Measurements from ENCODE around the gene LAMA5. TPM values are rescaled to one million over a fixed set of nuclear protein-coding genes. Genes with fewer than 3 reads are reported as not detected.

Gene LAMA5
- total RNA-seq, 1 donor from 2014 or later: 12.1 TPM

DNA sequence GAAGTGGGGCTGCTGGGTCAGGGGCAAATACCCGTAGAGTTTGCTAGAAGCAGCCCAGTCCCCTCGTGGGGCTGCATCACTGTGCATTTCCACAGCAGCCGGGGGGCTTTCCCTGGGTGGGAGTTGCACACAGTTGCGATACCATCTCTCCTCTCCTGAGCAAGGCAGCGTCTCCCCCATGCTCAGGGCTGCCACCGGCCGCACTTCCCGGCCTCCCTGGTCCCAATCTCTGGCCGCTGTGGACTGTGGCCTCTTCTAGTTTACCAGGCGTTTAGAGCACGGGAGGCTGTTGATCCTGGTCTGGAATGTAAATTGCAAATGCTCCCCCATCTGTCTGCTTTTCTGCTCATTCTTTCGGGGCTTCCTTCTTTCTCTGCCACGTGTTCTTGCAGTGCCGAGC is 97.7 kb downstream of the LAMA5 start:
- TF ChIP-seq EZH2 (IDR thresholded peaks at IDR 0.05): no peak
- no peak for TF ChIP-seq EZH2phosphoT487 (IDR thresholded peaks at IDR 0.05)
- TF ChIP-seq, protein P1, sequence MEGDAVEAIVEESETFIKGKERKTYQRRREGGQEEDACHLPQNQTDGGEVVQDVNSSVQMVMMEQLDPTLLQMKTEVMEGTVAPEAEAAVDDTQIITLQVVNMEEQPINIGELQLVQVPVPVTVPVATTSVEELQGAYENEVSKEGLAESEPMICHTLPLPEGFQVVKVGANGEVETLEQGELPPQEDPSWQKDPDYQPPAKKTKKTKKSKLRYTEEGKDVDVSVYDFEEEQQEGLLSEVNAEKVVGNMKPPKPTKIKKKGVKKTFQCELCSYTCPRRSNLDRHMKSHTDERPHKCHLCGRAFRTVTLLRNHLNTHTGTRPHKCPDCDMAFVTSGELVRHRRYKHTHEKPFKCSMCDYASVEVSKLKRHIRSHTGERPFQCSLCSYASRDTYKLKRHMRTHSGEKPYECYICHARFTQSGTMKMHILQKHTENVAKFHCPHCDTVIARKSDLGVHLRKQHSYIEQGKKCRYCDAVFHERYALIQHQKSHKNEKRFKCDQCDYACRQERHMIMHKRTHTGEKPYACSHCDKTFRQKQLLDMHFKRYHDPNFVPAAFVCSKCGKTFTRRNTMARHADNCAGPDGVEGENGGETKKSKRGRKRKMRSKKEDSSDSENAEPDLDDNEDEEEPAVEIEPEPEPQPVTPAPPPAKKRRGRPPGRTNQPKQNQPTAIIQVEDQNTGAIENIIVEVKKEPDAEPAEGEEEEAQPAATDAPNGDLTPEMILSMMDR (IDR thresholded peaks at IDR 0.05): no peak
- H3K4me3 ChIP-seq: no peak overlapping the region
- no peaks in the 10 kb centered on the region for H3K4me1 ChIP-seq
- no peak overlapping the region for H3K9ac ChIP-seq
- H2AFZ ChIP-seq (replicated peaks): no peak overlapping the region
- DNase-seq (ENCODE audit: low spot score): no peak
- peaks cover 5% of the 10 kb centered on the region for H4K20me1 ChIP-seq (ENCODE audit: low read depth)
- peaks cover 5% of the 10 kb centered on the region for H3K9me3 Mint-ChIP-seq
- H3K9me3 ChIP-seq (ENCODE audit: low read depth): no peaks in the 10 kb centered on the region
- H3K36me3 ChIP-seq: peaks cover 6% of the 10 kb centered on the region
- no peak overlapping the region for H3K27ac ChIP-seq
- H3F3A ChIP-seq (ENCODE audit: low read depth): no peaks in the 10 kb centered on the region
- no peaks in the 10 kb centered on the region for H3K4me1 Mint-ChIP-seq
- no peaks in the 10 kb centered on the region for H3K79me2 ChIP-seq (ENCODE audit: low read depth)
- no peak overlapping the region for H3K4me2 ChIP-seq
- H3K27me3 Mint-ChIP-seq (ENCODE audit: insufficient read depth, low read depth): no peaks in the 10 kb centered on the region
- H3K36me3 Mint-ChIP-seq: peaks cover 30% of the 10 kb centered on the region
- no peak overlapping the region for H3K27ac Mint-ChIP-seq
- no peaks in the 10 kb centered on the region for H3K27me3 ChIP-seq
- no peak overlapping the region for H3K4me3 Mint-ChIP-seq

DNA sequence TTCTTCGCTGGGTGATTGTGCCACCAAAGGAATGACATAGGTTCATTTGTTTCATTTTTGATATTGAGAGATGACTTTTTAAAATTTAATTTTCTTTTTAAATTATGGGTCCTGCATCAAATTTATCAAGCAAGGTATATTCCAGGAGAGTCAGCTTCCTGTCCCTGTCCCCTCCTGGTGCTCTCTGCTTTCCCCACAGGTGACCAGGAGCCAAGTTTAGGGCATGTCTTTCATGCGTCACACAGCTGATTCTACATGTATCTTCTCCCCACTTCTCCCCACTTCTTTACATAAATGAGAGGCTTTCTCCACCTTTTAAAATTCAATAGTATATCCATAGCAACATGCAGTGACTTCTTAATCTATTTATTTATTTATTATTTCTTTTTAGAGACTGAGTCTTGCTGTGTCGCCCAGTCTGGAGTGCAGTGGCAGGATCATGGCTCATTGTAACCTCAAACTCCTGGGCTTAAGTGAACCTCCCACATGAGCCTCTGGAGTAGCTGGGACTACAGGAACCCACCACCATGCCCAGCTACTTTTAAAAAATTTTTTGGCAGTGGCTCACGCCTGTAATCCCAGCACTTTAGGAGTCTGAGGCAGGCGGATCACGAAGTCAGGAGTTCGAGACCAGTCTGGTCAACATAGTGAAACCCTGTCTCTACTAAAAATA is 98.7 kb downstream of the LAMA5 start:
- peaks cover 5% of the 10 kb centered on the region for H3K9me3 Mint-ChIP-seq
- Histone ChIP-seq H3K4me1 (no peaks in the 10 kb centered on the region), H3F3A (ENCODE audit: low read depth) (no peaks in the 10 kb centered on the region), H2AFZ (replicated peaks) (no peak overlapping the region), H3K4me2 (no peak overlapping the region), H3K4me3 (no peak overlapping the region), H3K36me3 (peaks cover 6% of the 10 kb centered on the region), H3K27me3 (no peaks in the 10 kb centered on the region), H4K20me1 (ENCODE audit: low read depth) (peaks cover 5% of the 10 kb centered on the region), H3K9me3 (ENCODE audit: low read depth) (no peaks in the 10 kb centered on the region), H3K9ac (no peak overlapping the region), H3K27ac (no peak overlapping the region), H3K79me2 (ENCODE audit: low read depth) (no peaks in the 10 kb centered on the region)
- TF ChIP-seq, protein P1 (IDR thresholded peaks at IDR 0.05): no peak
- no peak for TF ChIP-seq EZH2phosphoT487 (IDR thresholded peaks at IDR 0.05)
- no peak for TF ChIP-seq EZH2 (IDR thresholded peaks at IDR 0.05)
- DNase-seq (ENCODE audit: low spot score): no peak
- H3K27me3 Mint-ChIP-seq (ENCODE audit: insufficient read depth, low read depth): no peaks in the 10 kb centered on the region
- no peak overlapping the region for H3K4me3 Mint-ChIP-seq
- no peaks in the 10 kb centered on the region for H3K4me1 Mint-ChIP-seq
- peaks cover 31% of the 10 kb centered on the region for H3K36me3 Mint-ChIP-seq
- no peak overlapping the region for H3K27ac Mint-ChIP-seq

GRCh38 chr20:62267543-62267942 is 99.6 kb downstream of the LAMA5 start:
- peaks cover 6% of the 10 kb centered on the region for H3K36me3 ChIP-seq

More at GRCh38 chr20:62267543-62267942, 99.6 kb downstream of the LAMA5 start:
- Histone ChIP-seq H4K20me1 (ENCODE audit: low read depth) (peaks cover 5% of the 10 kb centered on the region), H3K4me3 (no peak overlapping the region), H3K79me2 (ENCODE audit: low read depth) (no peaks in the 10 kb centered on the region), H3K4me2 (no peak overlapping the region), H3K27me3 (no peaks in the 10 kb centered on the region), H3F3A (ENCODE audit: low read depth) (no peaks in the 10 kb centered on the region), H3K27ac (no peak overlapping the region), H3K9ac (no peak overlapping the region), H3K4me1 (no peaks in the 10 kb centered on the region), H3K9me3 (ENCODE audit: low read depth) (no peaks in the 10 kb centered on the region), H2AFZ (replicated peaks) (no peak overlapping the region)
- Mint-ChIP-seq H3K9me3 (peaks cover 5% of the 10 kb centered on the region), H3K4me3 (no peak overlapping the region), H3K4me1 (no peaks in the 10 kb centered on the region), H3K27ac (no peak overlapping the region), H3K27me3 (ENCODE audit: insufficient read depth, low read depth) (no peaks in the 10 kb centered on the region), H3K36me3 (peaks cover 27% of the 10 kb centered on the region)
- no peak for DNase-seq (ENCODE audit: low spot score)
- no peak for TF ChIP-seq EZH2 (IDR thresholded peaks at IDR 0.05)
- TF ChIP-seq EZH2phosphoT487 (IDR thresholded peaks at IDR 0.05): no peak
- TF ChIP-seq, protein P1 (IDR thresholded peaks at IDR 0.05): no peak

Data from neural progenitor cell (in vitro differentiated cells).